ENCODE results near the gene CIB4.

GRCh38 chr2:26605195-26605998, 35.8 kb downstream of the CIB4 start:
- TF ChIP-seq CTCF (conservative IDR thresholded peaks at IDR 0.05; ENCODE audit: low read depth, low read length), result peak; percentile 75
- no peak for TF ChIP-seq CEBPB (IDR thresholded peaks at IDR 0.05; ENCODE audit: low read depth, low read length)

All from IMR-90 (cell line).